SIG-M5 treated with dmso at 0.1 percent for 504 hours (cell line): ENCODE data around the gene PKIG.

Experiments
- DNase-seq: peaks from one replicate; lab custom pipeline; 2025; ENCODE audit not compliant: unreplicated experiment; lab: John Stamatoyannopoulos, UW

PKIG gene

DNA sequence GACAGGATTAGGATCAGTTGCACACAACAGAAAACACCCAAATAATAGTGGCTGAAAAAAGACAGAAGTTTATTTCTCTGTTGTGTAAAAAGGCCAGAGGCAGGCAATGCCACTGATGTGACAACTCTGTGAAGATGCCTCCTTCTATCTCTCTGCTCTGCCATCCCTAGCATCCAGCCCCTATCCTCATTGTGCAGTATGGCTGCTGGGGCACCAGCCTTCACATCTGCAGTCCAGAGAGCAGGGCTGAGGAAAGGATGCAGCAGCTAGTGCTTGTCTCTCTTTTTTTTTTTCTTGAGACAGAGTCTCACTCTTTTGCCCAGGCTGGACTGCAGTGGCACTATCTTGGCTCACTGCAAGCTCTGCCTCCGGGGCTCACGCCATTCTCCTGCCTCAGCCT lies 75.5 kb downstream of the PKIG start:
- no peak for DNase-seq

DNA sequence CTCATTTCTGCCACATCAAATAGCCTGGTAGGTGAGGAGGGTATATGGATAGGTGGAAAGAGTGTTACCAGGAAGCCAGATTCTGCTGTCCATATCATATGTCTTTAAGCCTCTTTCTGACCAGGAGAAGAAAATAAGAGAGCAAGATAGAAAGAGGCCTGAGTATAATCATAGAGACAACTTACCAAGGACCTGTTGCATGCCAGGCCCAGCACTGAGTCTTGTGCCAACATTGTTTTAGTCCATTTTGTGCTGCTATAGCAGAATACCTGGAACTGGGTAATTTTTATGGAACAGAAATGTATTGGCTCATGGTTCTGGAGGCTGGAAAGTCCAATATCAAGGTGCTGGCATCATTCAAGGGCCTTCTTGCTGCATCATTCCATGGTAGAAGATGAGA lies 76.4 kb downstream of the PKIG start:
- no peak for DNase-seq

DNA sequence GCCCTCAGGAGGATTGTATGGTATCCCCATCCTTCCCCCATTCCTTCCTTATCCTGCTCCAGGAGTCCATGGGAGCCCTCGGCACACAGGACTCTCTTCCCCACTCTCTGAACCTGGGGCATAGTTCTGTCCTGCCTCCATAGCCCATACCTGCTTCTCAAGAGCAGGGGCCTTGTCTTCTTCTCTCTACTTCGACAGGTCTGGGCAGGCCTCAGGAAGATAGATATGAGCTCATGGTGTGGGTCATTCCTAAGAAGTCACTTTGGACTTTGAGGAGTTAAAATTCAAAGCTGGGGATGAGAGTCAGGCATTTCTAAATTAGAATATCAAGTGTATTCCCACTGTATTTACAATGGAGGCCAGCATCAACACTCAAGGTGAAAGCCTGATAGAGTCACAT lies 77.6 kb downstream of the PKIG start:
- no peak for DNase-seq

DNA sequence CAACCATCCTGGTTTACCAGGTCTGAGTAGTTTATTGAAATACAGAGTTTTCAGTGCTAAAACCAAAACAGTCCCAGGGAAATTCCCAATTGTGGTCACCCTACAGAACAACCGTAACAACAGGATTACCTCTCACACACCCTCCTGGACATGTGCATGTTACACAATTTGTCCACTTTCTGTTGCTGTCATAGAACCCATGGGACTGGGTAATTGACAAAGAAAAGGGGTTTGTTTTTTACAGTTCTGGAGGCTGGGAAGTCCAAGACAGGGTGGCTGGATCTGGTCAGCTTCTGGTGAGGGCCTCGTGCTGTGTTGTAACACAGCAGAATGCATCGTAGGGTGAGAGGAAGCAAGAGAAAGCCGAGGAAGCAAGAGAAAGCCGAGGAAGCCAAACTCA lies 78.2 kb downstream of the PKIG start:
- DNase-seq = no peak

DNA sequence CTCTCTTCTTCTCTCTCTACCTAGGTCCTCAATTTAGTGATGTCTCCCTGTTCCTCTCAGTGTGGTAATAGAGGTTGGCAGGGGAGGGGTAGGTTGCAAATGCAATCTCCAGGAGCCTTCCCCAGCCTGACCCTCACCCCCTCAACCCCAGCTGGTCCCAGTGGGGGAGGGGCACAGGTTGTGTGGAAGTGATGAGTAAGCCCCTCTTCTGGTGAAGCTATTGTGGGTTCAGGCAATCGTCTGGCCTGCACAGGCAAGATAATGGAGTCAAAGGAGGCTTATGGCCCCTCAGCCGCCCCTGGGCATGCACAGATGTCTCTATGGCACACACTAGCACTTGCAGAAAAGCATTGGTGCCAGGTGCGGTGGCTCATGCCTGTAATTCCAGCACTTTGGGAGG lies 79.9 kb downstream of the PKIG start:
- DNase-seq = no peak

DNA sequence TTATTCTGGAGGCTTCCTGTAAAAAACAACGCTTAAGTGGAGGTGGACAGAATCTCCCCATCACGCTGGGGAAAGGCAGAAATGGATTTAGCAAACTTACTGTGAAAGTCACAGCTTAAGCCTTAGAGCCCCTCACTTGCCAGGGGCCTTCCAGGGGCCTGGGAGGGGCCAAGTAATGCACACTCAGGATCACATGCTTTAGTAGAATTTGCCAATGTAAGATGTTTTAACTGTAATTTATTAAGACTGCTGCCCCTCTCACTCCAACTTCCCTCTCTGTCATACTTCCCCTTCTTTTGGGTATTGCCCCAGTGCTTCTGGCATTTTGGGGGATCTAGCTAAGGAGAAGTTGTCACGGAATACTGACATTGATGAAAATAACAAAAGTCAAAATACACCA lies 81.8 kb downstream of the PKIG start:
- peak; percentile 80 for DNase-seq

DNA sequence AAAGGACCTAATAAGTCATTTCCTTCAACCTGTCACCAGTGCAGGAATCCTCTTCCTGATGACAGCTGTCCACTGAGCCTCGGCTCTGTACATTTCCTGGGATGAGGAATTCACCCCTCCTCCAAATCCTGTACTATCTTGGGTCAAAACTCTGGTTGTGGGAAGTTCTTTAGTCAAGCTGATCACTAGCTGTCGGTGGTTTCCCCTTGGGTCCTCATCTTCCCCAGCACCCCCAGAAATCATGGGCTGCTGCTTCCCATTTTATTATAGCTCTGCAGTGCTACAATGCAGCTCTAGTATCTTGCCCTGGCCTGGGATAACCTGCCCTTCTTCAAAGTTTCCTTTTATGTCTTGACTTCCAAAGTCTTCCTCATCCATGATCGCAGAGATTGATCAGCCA lies 83.7 kb downstream of the PKIG start:
- no peak for DNase-seq
